Fibroblast of lung (primary cell): ENCODE measurements around the gene NFKBIB.

ENCODE experiments used
- CTCF ChIP-seq, 2 donors: IDR thresholded peaks in 1 of 2; conservative IDR thresholded peaks in 1 of 2; 1 replicate in 1 of 2; 2 replicates in 1 of 2; pipeline ENCODE4 v1.5.1; 2011 to 2012; ENCODE audit warnings: low read length in 2 of 2, control low read depth in 1 of 2, inconsistent platforms in 1 of 2, low read depth in 1 of 2, mild to moderate bottlenecking in 1 of 2
- EZH2 ChIP-seq: IDR thresholded peaks from 2 replicates; pipeline ENCODE4 v1.5.1; 2012; ENCODE audit warnings: low read length, control low read depth, mild to moderate bottlenecking; ENCODE audit errors: missing control alignments

- no peak for TF ChIP-seq CTCF (conservative IDR thresholded peaks at IDR 0.05 in 1 of 2, IDR thresholded peaks at IDR 0.05 in 1 of 2; ENCODE audit: low read depth in 1 of 2, low read length in 2 of 2)
- TF ChIP-seq EZH2 = no peak
Observed at GRCh38 chr19:38939957-38940356, 40.2 kb downstream of the NFKBIB start.
